GM19452 (cell line): ENCODE results near the gene ZFP57.

ENCODE experiments used
- ATAC-seq: cut with Tn5 transposase; IDR thresholded peaks from one replicate; pipeline ENCODE4 v1.9.1; 2021; ENCODE audit not compliant: unreplicated experiment

Gene ZFP57

GRCh38 chr6:29680904-29681303 lies at the start of gene ZFP57:
ZFP57 (minus strand) TSS chr6:29681152; CDS start chr6:29677003, 4,149 bp downstream.
- no peak for ATAC-seq

- ATAC-seq: no peak
Measured at GRCh38 chr6:29730575-29731126, 49.7 kb upstream of the ZFP57 start.

- no peak for ATAC-seq
Measured at GRCh38 chr6:29729774-29730328, 48.9 kb upstream of the ZFP57 start.

- ATAC-seq: no peak
Measured at GRCh38 chr6:29728875-29729270, 47.9 kb upstream of the ZFP57 start.

- ATAC-seq: no peak
Measured at GRCh38 chr6:29728173-29728874, 47.4 kb upstream of the ZFP57 start.

GRCh38 chr6:29727637-29728036 lies 46.7 kb upstream of the ZFP57 start:
- no peak for ATAC-seq

- no peak for ATAC-seq
Measured at GRCh38 chr6:29726571-29727194, 45.7 kb upstream of the ZFP57 start.

- ATAC-seq: no peak
Measured at GRCh38 chr6:29726001-29726400, 45.0 kb upstream of the ZFP57 start.

GRCh38 chr6:29724937-29725869 lies 44.3 kb upstream of the ZFP57 start:
- ATAC-seq: no peak

- peak; percentile 23 for ATAC-seq
Measured at GRCh38 chr6:29723666-29724588, 43.0 kb upstream of the ZFP57 start.

- peak; percentile 87 for ATAC-seq
Measured at GRCh38 chr6:29723262-29723665, 42.3 kb upstream of the ZFP57 start, which contains the start of gene HLA-F. HLA-F (plus strand) TSS chr6:29723434; CDS start chr6:29723464, 30 bp downstream.

GRCh38 chr6:29720863-29721262 lies 39.9 kb upstream of the ZFP57 start:
- no peak for ATAC-seq

GRCh38 chr6:29710281-29710941 lies 29.5 kb upstream of the ZFP57 start:
- no peak for ATAC-seq

- ATAC-seq: no peak
Measured at GRCh38 chr6:29709188-29709587, 28.2 kb upstream of the ZFP57 start.

GRCh38 chr6:29708432-29709179 lies 27.7 kb upstream of the ZFP57 start:
- ATAC-seq: peak; percentile 68

- ATAC-seq: no peak
Measured at GRCh38 chr6:29705389-29706231, 24.7 kb upstream of the ZFP57 start.

- ATAC-seq: no peak
Measured at GRCh38 chr6:29702519-29703103, 21.7 kb upstream of the ZFP57 start.
